HepG2 (cell line): ENCODE data around the gene ACAP1. TPM values are rescaled to one million over a fixed set of nuclear protein-coding genes. Genes with fewer than 3 reads are reported as not detected.

Experiments used
- HHEX ChIP-seq: IDR thresholded peaks from 2 replicates; pipeline ENCODE4 v1.6.1; 2016; ENCODE audit warnings: control low read depth
- HMGXB3 ChIP-seq: sonication (generic); formaldehyde crosslinking; IDR thresholded peaks from 2 replicates; pipeline ENCODE4 v1.4.0; 2020; ENCODE audit warnings: missing genetic modification reagents, borderline replicate concordance
- MTF1 ChIP-seq: sonication (generic); formaldehyde crosslinking; IDR thresholded peaks from 2 replicates; pipeline ENCODE4 v1.5.0; 2020; ENCODE audit warnings: missing genetic modification reagents
- PHF21A ChIP-seq: sonication (generic); formaldehyde crosslinking; IDR thresholded peaks from 2 replicates; pipeline ENCODE4 v1.5.0; 2020; ENCODE audit warnings: mild to moderate bottlenecking, missing genetic modification reagents
- POLR2A ChIP-seq, 2 experiments: IDR thresholded peaks; 2 replicates each; pipeline ENCODE4 v1.6.1; 2011; ENCODE audit warnings: low read depth in 2 of 2, low read length in 2 of 2, mild to moderate bottlenecking in 1 of 2, moderate library complexity in 1 of 2; ENCODE audit not compliant: insufficient read depth in 1 of 2
- POLR2AphosphoS5 ChIP-seq: IDR thresholded peaks from 2 replicates; pipeline ENCODE4 v1.6.1; 2012; ENCODE audit warnings: low read depth, low read length
- PRDM10 ChIP-seq: sonication (generic); formaldehyde crosslinking; IDR thresholded peaks from 2 replicates; pipeline ENCODE4 v1.4.0; 2020; ENCODE audit warnings: low read depth, missing genetic modification reagents
- RBM39 ChIP-seq: fragments of 200-400 bp; formaldehyde crosslinking; IDR thresholded peaks from one replicate; pipeline ENCODE4 v1.6.1; 2018; ENCODE audit warnings: antibody characterized with exemption, mild to moderate bottlenecking, low read depth, low read length; ENCODE audit not compliant: poor library complexity, severe bottlenecking
- SAP130 ChIP-seq: IDR thresholded peaks from 2 replicates; pipeline ENCODE4 v1.6.1; 2016; ENCODE audit warnings: low read depth
- SP1 ChIP-seq, 2 experiments: fragments of 450-650 bp in 1 of 2; sonication (generic) in 1 of 2; formaldehyde crosslinking in 1 of 2; IDR thresholded peaks; 2 replicates each; pipeline versions ENCODE4 v1.4.0 to v1.6.1; 2016 to 2020; ENCODE audit warnings: missing genetic modification reagents in 1 of 2
- TAF1 ChIP-seq: sonication (generic); formaldehyde crosslinking; IDR thresholded peaks from 2 replicates; pipeline ENCODE4 v1.4.0; 2020; ENCODE audit warnings: missing genetic modification reagents
- ZBTB46 ChIP-seq: sonication (generic); formaldehyde crosslinking; IDR thresholded peaks from 2 replicates; pipeline ENCODE4 v1.4.0; 2020; ENCODE audit warnings: mild to moderate bottlenecking, missing genetic modification reagents, borderline replicate concordance
- ZFP91 ChIP-seq: sonication (generic); formaldehyde crosslinking; IDR thresholded peaks from 2 replicates; pipeline ENCODE4 v1.9.0; 2022; ENCODE audit warnings: missing genetic modification reagents, mild to moderate bottlenecking, borderline replicate concordance
- ZNF891 ChIP-seq: sonication (generic); formaldehyde crosslinking; IDR thresholded peaks from 2 replicates; pipeline ENCODE4 v1.5.0; 2020; ENCODE audit warnings: mild to moderate bottlenecking, missing genetic modification reagents
- polyA plus RNA-seq, 8 experiments: library from polyadenylated mRNA; depleted of rRNA in 3 of 8; stranded (reverse) in 7 of 8; unstranded in 1 of 8; fragments of >200 nt; fragmentation: Illumina TruSeq in 4 of 8; extraction: Trizol in 4 of 8; gene quantifications; 2 replicates each; pipeline versions ENCODE4 v1.2.1 to v1.2.3, GENCODE V29; 2011 to 2016; ENCODE audit warnings: low read depth in 4 of 8, missing spikeins in 1 of 8, mixed read lengths in 1 of 8; ENCODE audit not compliant: insufficient read depth in 1 of 8
- total RNA-seq, 5 experiments: library from RNA; depleted of rRNA; stranded (reverse); fragments of >200 nt; fragmentation: Illumina TruSeq; extraction: Trizol; gene quantifications; 2 replicates each; pipeline ENCODE4 v1.2.3, GENCODE V29; 2016; ENCODE audit warnings: low read depth in 1 of 5

Gene ACAP1
- total and polyA plus RNA-seq, 2 of the 13 experiments (the other 11 are each of a cell fraction or from before 2014, with no cell fraction given) = 1.3 to 2.5 TPM

GRCh38 chr17:7308625-7309433 is 27.5 kb upstream of the ACAP1 start (continued):
- TF ChIP-seq ZBTB46 (CRISPR knock-in tag) (no peak), ZNF891 (CRISPR knock-in tag) (no peak), ZFP91 (CRISPR knock-in tag) (peak; percentile 16; the same call in 1 of the 2 replicates), HHEX (CRISPR knock-in tag) (no peak), TAF1 (CRISPR knock-in tag) (no peak; the same call in 1 of the 2 replicates), PHF21A (CRISPR knock-in tag) (0 out of 2 replicates have a peak, but pooled peaks have one; percentile 35), POLR2A (IDR thresholded peaks at IDR 0.05; ENCODE audit: insufficient read depth in 1 of 2, low read depth in 2 of 2, low read length in 2 of 2) (peak; percentile 37 to 69; a peak in 3 of 4 replicates), SP1 (IDR thresholded peaks at IDR 0.05) (no peak), SP1 (CRISPR knock-in tag; IDR thresholded peaks at IDR 0.05) (peak; percentile 49; the same call in 1 of the 2 replicates), SAP130 (CRISPR knock-in tag) (peak; percentile 52; the same call in 1 of the 2 replicates), POLR2AphosphoS5 (peak; percentile 72), MTF1 (CRISPR knock-in tag) (no peak), RBM39 (no peak), HMGXB3 (CRISPR knock-in tag) (peak; percentile 16; the same call in 1 of the 2 replicates), PRDM10 (CRISPR knock-in tag) (0 out of 2 replicates have a peak, but pooled peaks have one; percentile 53)
